DMS79 (cell line): ENCODE results near the gene SFT2D2.

Experiments
- DNase-seq: peaks from one replicate; lab custom pipeline; 2025; lab: John Stamatoyannopoulos, UW

Gene SFT2D2

DNA sequence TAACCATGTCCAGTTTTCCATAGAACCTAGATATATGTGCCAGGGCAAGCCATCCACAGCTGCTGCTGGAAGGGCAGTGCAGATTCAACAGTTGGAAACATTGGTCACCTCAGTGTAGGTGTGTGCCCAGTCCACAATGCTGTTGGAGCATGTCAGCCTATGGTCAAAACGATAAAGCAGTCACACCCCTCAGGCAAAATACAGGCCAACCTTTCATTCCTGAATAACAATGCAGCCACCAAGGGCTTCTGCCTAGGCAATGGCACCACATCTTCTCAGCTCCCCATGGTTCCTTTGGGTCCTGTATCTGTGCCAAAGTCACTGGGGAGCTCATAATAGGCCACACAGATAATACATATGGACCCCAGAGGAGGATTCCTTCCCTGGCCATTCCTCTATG is 39.8 kb downstream of the SFT2D2 start:
- no peak for DNase-seq

DNA sequence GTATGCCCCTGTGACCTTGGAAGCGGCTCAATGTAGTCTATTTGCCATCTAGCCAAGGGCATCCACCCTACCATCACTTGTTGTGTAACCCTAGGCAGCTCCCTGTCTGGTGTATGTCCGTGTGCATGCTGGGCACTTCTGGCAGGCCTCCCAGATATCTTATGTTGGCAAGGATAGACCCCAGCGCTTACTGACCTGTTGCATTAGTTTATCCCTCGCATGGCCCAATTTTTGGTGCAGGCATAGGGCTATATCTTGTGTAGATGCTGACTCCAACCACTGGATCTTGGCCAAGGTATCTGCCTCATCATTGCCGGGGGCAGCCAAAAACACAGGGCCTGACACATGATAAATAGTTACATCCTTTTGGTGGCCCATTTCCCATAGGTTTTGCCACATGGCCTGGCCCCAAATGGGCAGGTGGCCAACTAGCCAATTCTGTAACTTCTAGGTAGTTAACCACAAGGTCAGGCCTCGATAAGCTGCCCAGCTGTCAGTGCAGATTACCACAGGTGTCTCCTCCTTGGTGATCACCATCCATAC is 40.9 kb downstream of the SFT2D2 start:
- DNase-seq, result no peak

- DNase-seq, result peak; percentile 5
Observed at GRCh38 chr1:168271636-168272035, 45.8 kb downstream of the SFT2D2 start.

DNA sequence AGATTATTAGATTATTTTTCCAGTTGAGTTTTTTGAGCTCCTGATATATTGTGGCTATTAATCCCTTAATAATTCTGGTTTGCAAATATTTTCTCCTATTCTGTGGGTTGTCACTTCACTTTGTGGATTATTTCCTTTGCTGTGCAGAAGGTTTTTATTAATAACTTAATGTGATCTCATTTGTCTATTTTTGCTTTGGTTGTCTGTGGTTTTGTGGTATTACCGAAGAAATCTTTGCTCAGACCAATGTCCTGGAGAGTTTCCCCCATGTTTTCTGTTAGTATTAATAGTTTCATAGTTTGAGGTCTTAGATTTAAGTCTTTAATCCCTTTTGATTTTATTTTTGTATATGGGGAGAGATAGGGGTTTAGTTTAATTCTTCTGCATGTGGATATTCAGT is 47.8 kb downstream of the SFT2D2 start:
- DNase-seq, result no peak

DNA sequence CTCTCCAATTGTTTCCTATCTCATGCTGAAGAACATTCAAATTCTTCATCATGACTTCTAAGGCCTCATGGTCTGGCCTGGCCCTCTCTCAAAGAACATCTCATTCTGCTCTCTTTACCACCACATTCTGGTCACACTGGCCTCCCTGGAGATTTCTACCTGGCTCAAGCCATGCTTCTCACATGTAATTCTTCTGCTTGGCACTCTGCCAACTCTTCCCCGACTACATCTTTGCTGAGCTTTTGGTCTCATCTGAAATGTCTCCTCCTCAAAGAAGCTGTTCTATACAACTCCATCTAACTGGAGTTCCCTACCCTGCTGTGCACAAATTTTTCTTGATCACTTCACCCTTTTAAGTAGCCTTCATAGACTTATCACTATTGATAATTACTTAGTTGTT is 53.4 kb downstream of the SFT2D2 start:
- no peak for DNase-seq

GRCh38 chr1:168280296-168280927 is 54.6 kb downstream of the SFT2D2 start, which contains the start of gene TBX19:
TBX19 (plus strand) TSS chr1:168280877; CDS start chr1:168281091, 214 bp downstream.
- no peak for DNase-seq

GRCh38 chr1:168281603-168282325 is 56.0 kb downstream of the SFT2D2 start:
- no peak for DNase-seq

DNA sequence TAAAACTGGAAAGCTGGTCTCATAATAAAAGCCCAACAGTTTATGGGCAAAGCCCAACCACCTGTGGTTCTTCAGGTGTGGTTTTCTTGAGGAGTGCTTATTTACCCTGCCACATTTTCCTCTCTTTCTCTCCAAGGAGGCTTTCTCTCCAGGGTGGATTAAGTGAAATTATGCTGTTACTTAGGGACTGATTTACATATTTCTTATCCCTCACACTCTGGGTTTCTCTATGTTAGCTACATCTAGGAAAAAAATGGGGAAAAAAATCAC is 59.7 kb downstream of the SFT2D2 start:
- peak; percentile 13 for DNase-seq

- DNase-seq, result peak; percentile 6
Observed at GRCh38 chr1:168285971-168286927, 60.4 kb downstream of the SFT2D2 start.

DNA sequence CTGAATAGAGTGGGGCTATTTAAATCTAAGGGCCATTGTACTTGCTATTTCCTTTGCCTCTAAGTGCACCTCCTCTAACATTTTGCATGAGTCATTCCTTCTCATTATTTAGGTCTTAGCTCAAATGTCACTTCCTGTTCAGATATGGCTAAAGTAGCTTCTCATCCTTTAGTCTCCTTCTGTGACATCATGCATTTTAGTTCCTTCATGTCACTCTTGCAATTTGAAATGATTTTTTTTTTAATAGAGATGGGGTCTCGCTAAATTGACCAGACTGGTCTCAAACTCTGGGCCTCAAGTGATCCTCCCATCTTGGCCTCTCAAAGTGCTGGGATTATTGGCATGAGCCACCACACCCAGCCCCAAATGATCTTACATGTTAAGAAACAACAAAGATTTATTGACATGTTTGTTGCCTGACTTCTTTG is 61.4 kb downstream of the SFT2D2 start:
- DNase-seq, result peak; percentile 60

DNA sequence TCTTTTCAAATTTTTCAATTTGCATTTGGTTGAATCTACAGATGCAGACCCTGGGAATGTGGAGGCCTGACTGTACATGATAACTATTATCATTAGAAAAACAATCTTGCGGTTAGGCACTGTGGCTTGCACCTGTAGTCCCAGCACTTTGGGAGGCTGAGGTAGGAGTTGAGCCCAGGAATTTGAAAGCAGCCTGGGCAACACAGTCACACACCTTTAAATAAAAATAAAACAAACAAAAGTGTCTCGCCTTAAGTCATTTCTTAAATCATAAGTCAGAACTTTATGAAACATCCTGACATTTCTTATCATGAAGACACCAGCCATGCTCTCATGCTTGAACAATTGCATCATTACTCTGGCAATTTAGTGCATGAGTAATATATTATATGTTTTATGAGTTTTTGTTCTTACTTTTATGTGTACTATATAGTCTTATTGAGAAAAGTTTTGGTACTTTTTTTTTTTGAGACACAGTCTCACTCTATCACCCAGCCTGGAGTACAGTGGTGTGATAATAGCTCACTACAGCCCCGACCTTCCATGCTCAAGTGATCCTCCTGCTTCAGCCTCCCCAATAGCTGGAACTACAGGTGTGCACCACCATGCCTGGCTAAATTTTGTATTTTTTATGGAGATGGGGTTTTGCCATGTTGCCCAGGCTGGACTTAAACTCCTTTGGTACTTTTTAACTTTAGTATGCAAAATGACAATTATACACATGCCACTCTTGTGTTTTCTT is 62.7 kb downstream of the SFT2D2 start:
- no peak for DNase-seq

- peak; percentile 51 for DNase-seq
Observed at GRCh38 chr1:168291222-168291837, 65.5 kb downstream of the SFT2D2 start.

- no peak for DNase-seq
Observed at GRCh38 chr1:168293356-168293755, 67.6 kb downstream of the SFT2D2 start.

GRCh38 chr1:168295411-168296114 is 69.8 kb downstream of the SFT2D2 start:
- no peak for DNase-seq

DNA sequence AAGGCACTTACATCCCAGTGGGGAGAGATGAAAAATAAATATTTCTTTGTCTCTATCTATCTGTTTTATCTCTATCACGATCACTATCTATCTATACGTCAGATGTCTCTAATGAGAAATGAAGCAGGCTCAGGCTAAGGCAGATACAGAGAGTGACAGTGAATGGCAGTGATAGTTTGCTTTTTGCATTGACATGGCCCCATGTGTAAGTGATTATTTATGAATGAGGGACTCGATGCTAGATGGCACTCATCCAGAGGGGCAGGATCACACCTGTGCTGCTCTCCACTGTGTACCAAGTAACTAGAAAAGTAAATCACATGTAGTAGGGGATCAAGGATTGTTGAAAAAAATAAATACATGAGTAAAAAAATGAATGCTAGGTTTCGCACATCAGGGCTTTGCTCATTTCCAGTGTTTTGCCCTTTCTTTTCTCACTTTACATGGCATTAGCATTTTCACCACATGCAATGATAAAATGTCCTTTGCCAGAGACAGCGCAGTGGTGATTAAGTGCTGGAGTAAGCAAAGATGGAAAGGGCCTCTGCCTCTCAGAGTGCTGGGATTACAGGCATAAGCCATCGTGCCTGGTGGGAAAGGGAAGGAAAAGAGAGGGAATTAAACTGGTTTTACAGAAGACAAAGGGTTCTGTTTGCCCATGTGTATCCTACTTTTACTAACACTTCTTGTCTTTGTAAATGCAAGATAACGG is 71.4 kb downstream of the SFT2D2 start:
- no peak for DNase-seq

GRCh38 chr1:168298446-168298845 is 72.6 kb downstream of the SFT2D2 start:
- DNase-seq, result no peak

DNA sequence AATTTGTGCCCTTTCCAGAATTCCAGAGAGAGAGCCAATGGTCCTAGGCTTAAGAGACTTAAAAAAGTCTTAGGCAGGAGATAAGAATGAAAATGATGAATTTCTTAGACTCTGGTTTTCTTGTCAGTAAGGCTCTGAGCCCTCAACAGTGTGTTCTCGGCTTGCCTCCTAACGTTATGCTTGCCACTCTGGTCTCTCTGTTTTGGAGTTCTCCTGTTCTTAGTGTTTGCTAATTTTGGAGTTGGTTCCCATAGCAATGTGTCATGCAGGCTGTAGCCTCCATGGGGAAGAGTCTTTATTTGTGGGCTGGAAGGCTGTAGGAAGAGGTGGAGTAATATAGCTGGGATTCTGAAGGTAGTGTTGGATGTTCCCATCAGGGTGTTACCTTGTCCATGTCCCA is 74.8 kb downstream of the SFT2D2 start:
- no peak for DNase-seq

DNA sequence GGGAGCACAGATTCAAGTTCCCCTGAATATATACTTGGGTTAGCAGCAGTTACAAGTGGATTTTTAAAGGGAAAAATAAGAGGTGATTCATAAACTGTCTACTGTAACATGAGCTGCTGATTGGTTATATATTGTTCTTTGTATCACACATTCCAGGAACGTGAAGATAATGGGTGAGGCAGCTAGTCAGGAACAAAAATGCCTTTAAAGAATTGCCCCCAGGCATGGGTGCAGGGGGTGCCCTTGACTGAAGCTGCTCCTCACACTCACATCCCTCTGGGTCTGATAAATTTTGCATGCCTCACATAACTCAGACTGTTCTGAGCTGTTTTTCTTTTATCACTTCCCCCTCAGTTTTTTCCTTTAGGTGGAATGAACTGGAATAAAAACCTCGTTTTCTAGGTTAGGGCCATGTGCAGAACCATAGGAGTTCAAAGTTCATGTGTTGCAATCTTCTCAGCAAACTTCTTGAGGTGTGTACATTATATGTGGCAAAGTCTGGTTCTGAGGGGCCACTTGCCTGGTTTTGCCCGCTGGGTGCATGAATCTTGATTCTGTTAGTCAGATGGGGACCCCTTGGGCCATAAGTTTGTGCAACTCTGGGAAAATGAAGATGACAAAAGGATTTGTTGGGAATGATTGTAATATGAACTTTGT is 76.0 kb downstream of the SFT2D2 start:
- no peak for DNase-seq
